Liver (tissue), 9 donors: ENCODE data around the gene HNRNPL. TPM values are rescaled to one million over a fixed set of nuclear protein-coding genes. Genes with fewer than 3 reads are reported as not detected.

Experiments
- DNase-seq: peaks from one replicate; pipeline ENCODE4 v3.0.0-alpha.2; 2017; ENCODE audit warnings: low spot score
- H3K27ac ChIP-seq, 2 donors: one replicate each; pipeline ENCODE4 v1.7.0; 2013; ENCODE audit warnings: inconsistent platforms in 2 of 2, low read length in 2 of 2, control low read depth in 1 of 2, low read depth in 1 of 2, mild to moderate bottlenecking in 1 of 2
- H3K27me3 ChIP-seq, 4 donors: one replicate each; pipeline versions ENCODE4 v1.6.1 to v1.7.0; 2013; ENCODE audit warnings: low read length in 3 of 4, inconsistent platforms in 1 of 4, mild to moderate bottlenecking in 1 of 4, moderate library complexity in 1 of 4; ENCODE audit not compliant: control insufficient read depth in 4 of 4, insufficient read depth in 4 of 4
- H3K36me3 ChIP-seq, 4 donors: one replicate each; pipeline versions ENCODE4 v1.6.1 to v1.7.0; 2013; ENCODE audit warnings: low read length in 3 of 4, mild to moderate bottlenecking in 3 of 4, low read depth in 1 of 4, moderate library complexity in 1 of 4; ENCODE audit not compliant: control insufficient read depth in 4 of 4, insufficient read depth in 3 of 4
- H3K4me1 ChIP-seq, 4 donors: one replicate each; pipeline versions ENCODE4 v1.6.1 to v1.7.0; 2013; ENCODE audit warnings: low read length in 3 of 4, mild to moderate bottlenecking in 3 of 4, moderate library complexity in 1 of 4; ENCODE audit not compliant: control insufficient read depth in 4 of 4, insufficient read depth in 4 of 4
- H3K4me3 ChIP-seq, 3 donors: one replicate each; pipeline versions ENCODE4 v1.6.1 to v1.7.0; 2013; ENCODE audit warnings: low read length in 3 of 3, control low read depth in 1 of 3, low read depth in 1 of 3, mild to moderate bottlenecking in 1 of 3
- H3K9ac ChIP-seq, 2 donors: one replicate each; pipeline ENCODE4 v1.7.0; 2013; ENCODE audit warnings: low read length in 2 of 2, mild to moderate bottlenecking in 2 of 2, moderate library complexity in 2 of 2, control low read depth in 1 of 2, low read depth in 1 of 2
- H3K9me3 ChIP-seq, 4 donors: one replicate each; pipeline versions ENCODE4 v1.6.1 to v1.7.0; 2013; ENCODE audit warnings: low read length in 3 of 4; ENCODE audit not compliant: control insufficient read depth in 4 of 4
- ATF3 ChIP-seq: IDR thresholded peaks from 2 replicates; pipeline ENCODE4 v1.6.1; 2016; ENCODE audit warnings: antibody characterized with exemption
- FOXA1 ChIP-seq: IDR thresholded peaks from 2 replicates; pipeline ENCODE4 v1.6.1; 2016; ENCODE audit warnings: antibody characterized with exemption
- FOXA2 ChIP-seq: IDR thresholded peaks from 2 replicates; pipeline ENCODE4 v1.6.1; 2016; ENCODE audit warnings: antibody characterized with exemption
- GABPA ChIP-seq, 2 donors: IDR thresholded peaks in 1 of 2; conservative IDR thresholded peaks in 1 of 2; 2 replicates each; pipeline ENCODE4 v1.6.1; 2016; ENCODE audit warnings: antibody characterized with exemption in 2 of 2, mild to moderate bottlenecking in 1 of 2, moderate library complexity in 1 of 2
- HNF4A ChIP-seq, 2 donors: conservative IDR thresholded peaks; 2 replicates each; pipeline ENCODE4 v1.6.1; 2016; ENCODE audit warnings: antibody characterized with exemption in 2 of 2, mild to moderate bottlenecking in 2 of 2
- HNF4G ChIP-seq: IDR thresholded peaks from 2 replicates; pipeline ENCODE4 v1.6.1; 2016; ENCODE audit warnings: antibody characterized with exemption
- JUND ChIP-seq, 2 donors: IDR thresholded peaks; 2 replicates each; pipeline ENCODE4 v1.6.1; 2016; ENCODE audit warnings: antibody characterized with exemption in 2 of 2
- MAX ChIP-seq: IDR thresholded peaks from 2 replicates; pipeline ENCODE4 v1.6.1; 2016; ENCODE audit warnings: antibody characterized with exemption
- RAD21 ChIP-seq, 2 donors: IDR thresholded peaks; 2 replicates each; pipeline ENCODE4 v1.6.1; 2016; ENCODE audit warnings: antibody characterized with exemption in 2 of 2, mild to moderate bottlenecking in 2 of 2
- REST ChIP-seq: IDR thresholded peaks from 2 replicates; pipeline ENCODE4 v1.6.1; 2016; ENCODE audit warnings: antibody characterized with exemption, mild to moderate bottlenecking
- RXRA ChIP-seq, 2 donors: IDR thresholded peaks; 2 replicates each; pipeline ENCODE4 v1.6.1; 2017 to 2018; ENCODE audit warnings: antibody characterized with exemption in 2 of 2, mild to moderate bottlenecking in 1 of 2
- SP1 ChIP-seq: IDR thresholded peaks from 2 replicates; pipeline ENCODE4 v1.6.1; 2018; ENCODE audit warnings: antibody characterized with exemption, mild to moderate bottlenecking
- TAF1 ChIP-seq: conservative IDR thresholded peaks from 2 replicates; pipeline ENCODE4 v1.6.1; 2016; ENCODE audit warnings: antibody characterized with exemption, mild to moderate bottlenecking
- YY1 ChIP-seq: IDR thresholded peaks from 2 replicates; pipeline ENCODE4 v1.6.1; 2016; ENCODE audit warnings: antibody characterized with exemption, mild to moderate bottlenecking
- ZBTB33 ChIP-seq: IDR thresholded peaks from 2 replicates; pipeline ENCODE4 v1.6.1; 2016; ENCODE audit warnings: antibody characterized with exemption
- WGBS: extraction: QIAGEN DNeasy Blood & Tissue Kit; methylation state at CpG from one replicate; pipeline ENCODE4 v1.1.7; 2013; 5-methylcytosine and 5-hydroxymethylcytosine counted together
- polyA plus RNA-seq, 2 donors: library from polyadenylated mRNA; stranded (reverse) in 1 of 2; unstranded in 1 of 2; fragments of 200-250 nt in 1 of 2; fragments of >200 nt in 1 of 2; fragmentation: Nextera tagmentation in 1 of 2; extraction: Ambion mirVana in 1 of 2; gene quantifications; one replicate each; pipeline versions ENCODE4 v1.2.1 to v1.2.3, GENCODE V29; 2013 to 2015
- total RNA-seq, 2 donors: library from RNA; depleted of rRNA; stranded (reverse); fragments of >200 nt; gene quantifications; one replicate each; pipeline ENCODE4 v1.2.3, GENCODE V29; 2014
- donor health status: healthy.
- donor health status: healthy.
- donor health status: healthy.
- donor health status: healthy.
- donor health status: healthy.

The HNRNPL gene
- total and polyA plus RNA-seq, 4 donors: 50.4 to 166 (median 95.6) TPM

- Histone ChIP-seq H3K9me3 (no peaks in the 10 kb centered on the region), H3K27ac (no peak overlapping the region), H3K4me3 (no peak overlapping the region), H3K4me1 (peaks cover 0 to 3% (median 0%) of the 10 kb centered on the region in 4 donors), H3K36me3 (peaks cover 6 to 20% (median 7%) of the 10 kb centered on the region in 4 donors), H3K27me3 (no peaks in the 10 kb centered on the region), H3K9ac (no peak overlapping the region)
- TF ChIP-seq TAF1 (no peak), ZBTB33 (no peak), FOXA1 (no peak), SP1 (no peak), MAX (no peak), YY1 (no peak), GABPA (IDR thresholded peaks at IDR 0.05 in 1 of 2, conservative IDR thresholded peaks at IDR 0.05 in 1 of 2) (no peak), RAD21 (IDR thresholded peaks at IDR 0.05) (no peak), ATF3 (no peak), HNF4A (conservative IDR thresholded peaks at IDR 0.05) (no peak), RXRA (IDR thresholded peaks at IDR 0.05) (no peak)
- no peak for DNase-seq
- WGBS: 95% methylated on average over 19 of the region's 19 CpGs
These were observed 30.5 kb upstream of the HNRNPL start for GRCh38 chr19:38880076-38880881.

GRCh38 chr19:38879400-38879751, 29.6 kb upstream of the HNRNPL start:
- Histone ChIP-seq H3K4me1 (peaks cover 0 to 3% (median 0%) of the 10 kb centered on the region in 4 donors), H3K36me3 (peaks cover 6 to 20% (median 7%) of the 10 kb centered on the region in 4 donors), H3K4me3 (no peak overlapping the region), H3K27ac (no peak overlapping the region), H3K27me3 (no peaks in the 10 kb centered on the region), H3K9ac (no peak overlapping the region), H3K9me3 (no peaks in the 10 kb centered on the region)
- TF ChIP-seq REST (no peak), GABPA (IDR thresholded peaks at IDR 0.05 in 1 of 2, conservative IDR thresholded peaks at IDR 0.05 in 1 of 2) (no peak), RXRA (IDR thresholded peaks at IDR 0.05) (no peak), RAD21 (IDR thresholded peaks at IDR 0.05) (no peak), FOXA1 (no peak), MAX (no peak), YY1 (no peak), JUND (IDR thresholded peaks at IDR 0.05) (no peak), HNF4G (no peak), ATF3 (no peak), FOXA2 (no peak)
- DNase-seq: no peak
- 88% methylated on average over 11 of the region's 11 CpGs for WGBS
